H9 (cell line): Measurements from ENCODE around the gene RABGAP1L. TPM values are rescaled to one million over a fixed set of nuclear protein-coding genes. Genes with fewer than 3 reads are reported as not detected.

Source experiments
- DNase-seq: peaks from one replicate; pipeline ENCODE4 v3.0.0-alpha.2; 2017
- H2AFZ ChIP-seq: one replicate; pipeline ENCODE4 v1.6.1; 2013; ENCODE audit warnings: mild to moderate bottlenecking, low read length, control low read depth, moderate library complexity
- H2AK5ac ChIP-seq: 2 replicates; pipeline ENCODE4 v1.6.1; 2013; ENCODE audit warnings: low read length, control low read depth, mixed read lengths; ENCODE audit not compliant: insufficient read length
- H2BK120ac ChIP-seq: one replicate; pipeline ENCODE4 v1.6.1; 2013; ENCODE audit warnings: low read depth, mild to moderate bottlenecking, low read length, control low read depth, inconsistent platforms; ENCODE audit not compliant: poor library complexity, severe bottlenecking
- H2BK12ac ChIP-seq: 2 replicates; pipeline ENCODE4 v1.6.1; 2013; ENCODE audit warnings: low read length, control low read depth, mixed read lengths, low read depth; ENCODE audit not compliant: insufficient read length
- H2BK15ac ChIP-seq: 2 replicates; pipeline ENCODE4 v1.6.1; 2013; ENCODE audit warnings: low read depth, low read length, control low read depth
- H2BK20ac ChIP-seq: one replicate; pipeline ENCODE4 v1.6.1; 2013; ENCODE audit warnings: low read depth, mild to moderate bottlenecking, low read length, control low read depth, inconsistent platforms; ENCODE audit not compliant: poor library complexity, severe bottlenecking
- H2BK5ac ChIP-seq: 2 replicates; pipeline ENCODE4 v1.6.1; 2013; ENCODE audit warnings: low read length, control low read depth, mixed read lengths; ENCODE audit not compliant: insufficient read length
- H3K14ac ChIP-seq: 2 replicates; pipeline ENCODE4 v1.6.1; 2013; ENCODE audit warnings: low read length, control low read depth; ENCODE audit not compliant: insufficient read depth
- H3K18ac ChIP-seq: 2 replicates; pipeline ENCODE4 v1.6.1; 2013; ENCODE audit warnings: low read depth, mild to moderate bottlenecking, mixed read lengths, low read length, control low read depth; ENCODE audit not compliant: insufficient read length
- H3K23ac ChIP-seq: 2 replicates; pipeline ENCODE4 v1.6.1; 2013; ENCODE audit warnings: low read length, control low read depth, mixed read lengths, low read depth; ENCODE audit not compliant: insufficient read length
- H3K23me2 ChIP-seq: 2 replicates; pipeline ENCODE4 v1.6.1; 2013; ENCODE audit warnings: low read depth, mild to moderate bottlenecking, mixed read lengths, low read length, control low read depth; ENCODE audit not compliant: insufficient read length, poor library complexity, severe bottlenecking
- H3K27ac ChIP-seq: 2 replicates; pipeline ENCODE4 v1.5.1; 2013; ENCODE audit warnings: low read length, control low read depth, mixed read lengths, low read depth; ENCODE audit not compliant: insufficient read length
- H3K27me3 ChIP-seq: 2 replicates; pipeline ENCODE4 v1.6.1; 2013; ENCODE audit warnings: low read length, control low read depth, inconsistent platforms; ENCODE audit not compliant: insufficient read depth
- H3K4ac ChIP-seq: 2 replicates; pipeline ENCODE4 v1.6.1; 2013; ENCODE audit warnings: low read depth, mild to moderate bottlenecking, control low read depth, inconsistent platforms, low read length, moderate library complexity
- H3K4me1 ChIP-seq: 2 replicates; pipeline ENCODE4 v1.6.1; 2013; ENCODE audit warnings: low read length, control low read depth, inconsistent platforms; ENCODE audit not compliant: insufficient read depth
- H3K4me2 ChIP-seq: 2 replicates; pipeline ENCODE4 v1.6.1; 2013; ENCODE audit warnings: low read length, control low read depth, mixed read lengths; ENCODE audit not compliant: insufficient read length, insufficient read depth
- H3K56ac ChIP-seq: 2 replicates; pipeline ENCODE4 v1.6.1; 2013; ENCODE audit warnings: low read depth, mild to moderate bottlenecking, mixed read lengths, low read length, control low read depth; ENCODE audit not compliant: insufficient read length
- H3K79me1 ChIP-seq: 2 replicates; pipeline ENCODE4 v1.6.1; 2013; ENCODE audit warnings: low read depth, mild to moderate bottlenecking, moderate library complexity, low read length, control low read depth, inconsistent platforms; ENCODE audit not compliant: insufficient read depth, poor library complexity, severe bottlenecking
- H3K79me2 ChIP-seq: 2 replicates; pipeline ENCODE4 v1.6.1; 2013; ENCODE audit warnings: low read length, control low read depth, inconsistent platforms; ENCODE audit not compliant: insufficient read depth
- H3K9ac ChIP-seq: 2 replicates; pipeline ENCODE4 v1.6.1; 2013; ENCODE audit warnings: low read length, control low read depth, mixed read lengths; ENCODE audit not compliant: insufficient read length; ENCODE audit errors: extremely low read depth
- H3K9me3 ChIP-seq: one replicate; pipeline ENCODE4 v1.6.1; 2013; ENCODE audit warnings: low read depth, low read length, inconsistent platforms; ENCODE audit not compliant: control insufficient read depth
- H3T11ph ChIP-seq: one replicate; pipeline ENCODE4 v1.6.1; 2013; ENCODE audit warnings: mild to moderate bottlenecking, low read length, control low read depth, inconsistent platforms
- H4K20me1 ChIP-seq: one replicate; pipeline ENCODE4 v1.6.1; 2013; ENCODE audit not compliant: control insufficient read depth, insufficient read length, insufficient read depth
- H4K5ac ChIP-seq: 2 replicates; pipeline ENCODE4 v1.6.1; 2013; ENCODE audit warnings: low read depth, mild to moderate bottlenecking, mixed read lengths, low read length, control low read depth; ENCODE audit not compliant: insufficient read length
- H4K8ac ChIP-seq: replicated peaks from 2 replicates; pipeline ENCODE4 v1.6.1; 2013; ENCODE audit warnings: low read length, control low read depth, mixed read lengths, low read depth; ENCODE audit not compliant: insufficient read length
- H4K91ac ChIP-seq: 2 replicates; pipeline ENCODE4 v1.6.1; 2013; ENCODE audit warnings: low read depth, mild to moderate bottlenecking, moderate library complexity, mixed read lengths, low read length, control low read depth; ENCODE audit not compliant: insufficient read length
- H3K27ac Mint-ChIP-seq, 3 experiments: 2 replicates in 2 of 3; 3 replicates in 1 of 3; pipeline ENCODE4 v1.8.0; 2020 to 2021; ENCODE audit warnings: mixed read lengths in 3 of 3, mild to moderate bottlenecking in 1 of 3, moderate library complexity in 1 of 3
- H3K27me3 Mint-ChIP-seq: 2 replicates; pipeline ENCODE4 v1.8.0; 2021; ENCODE audit warnings: low read depth, mild to moderate bottlenecking, moderate library complexity, mixed read lengths
- H3K36me3 Mint-ChIP-seq, 3 experiments: 2 replicates in 2 of 3; 3 replicates in 1 of 3; pipeline ENCODE4 v1.8.0; 2020 to 2021; ENCODE audit warnings: low read depth in 3 of 3, mixed read lengths in 3 of 3; ENCODE audit not compliant: insufficient read depth in 1 of 3
- H3K4me1 Mint-ChIP-seq, 2 experiments: 2 replicates each; pipeline ENCODE4 v1.8.0; 2020; ENCODE audit warnings: mixed read lengths in 2 of 2
- H3K4me3 Mint-ChIP-seq, 2 experiments: 2 replicates in 1 of 2; 3 replicates in 1 of 2; pipeline ENCODE4 v1.8.0; 2020 to 2021; ENCODE audit warnings: mild to moderate bottlenecking in 2 of 2, mixed read lengths in 2 of 2, moderate library complexity in 1 of 2
- H3K9me3 Mint-ChIP-seq, 2 experiments: 2 replicates in 1 of 2; 3 replicates in 1 of 2; pipeline ENCODE4 v1.8.0; 2020; ENCODE audit warnings: mild to moderate bottlenecking in 2 of 2, mixed read lengths in 2 of 2, moderate library complexity in 1 of 2
- WGBS: extraction: QIAGEN DNeasy Blood & Tissue Kit; methylation state at CpG from one replicate; pipeline ENCODE4 v1.1.7; 2013; ENCODE audit warnings: missing lambda C conversion rate, low lambda C conversion rate, mixed read lengths; ENCODE audit not compliant: insufficient read length; ENCODE audit errors: extremely low coverage; 5-methylcytosine and 5-hydroxymethylcytosine counted together
- total RNA-seq: library from RNA; stranded (reverse); gene quantifications from 2 replicates; pipeline ENCODE4 v1.2.1, GENCODE V29; 2021
- TF ChIP-seq, protein P1 (sequence below): fragments of 200-600 bp; sonication (generic); conservative IDR thresholded peaks from 3 replicates; pipeline ENCODE4 v1.8.0; 2021; ENCODE audit warnings: antibody characterized with exemption, mild to moderate bottlenecking

RABGAP1L gene
- total RNA-seq, 1 experiment from 2014 or later = 147 TPM

GRCh38 chr1:174692313-174692712 is 533.0 kb downstream of the RABGAP1L start:
- no CpG with 5 or more reads among the region's 1 CpG for WGBS

More at GRCh38 chr1:174692313-174692712, 533.0 kb downstream of the RABGAP1L start:
- Histone ChIP-seq H3K27me3 (no peaks in the 10 kb centered on the region), H2BK15ac (no peak overlapping the region), H3K79me1 (no peaks in the 10 kb centered on the region), H3K14ac (no peak overlapping the region), H4K8ac (no peak overlapping the region), H3K4me2 (no peak overlapping the region), H3K9me3 (no peaks in the 10 kb centered on the region), H3K9ac (no peak overlapping the region), H2BK12ac (no peak overlapping the region), H4K91ac (no peak overlapping the region), H2BK5ac (no peak overlapping the region), H3K56ac (no peak overlapping the region), H3T11ph (no peak overlapping the region), H3K23me2 (no peaks in the 10 kb centered on the region), H4K20me1 (no peaks in the 10 kb centered on the region), H3K23ac (no peak overlapping the region), H3K18ac (no peak overlapping the region), H3K4ac (no peak overlapping the region), H2AK5ac (no peak overlapping the region), H2BK120ac (no peak overlapping the region), H3K4me1 (no peaks in the 10 kb centered on the region), H2BK20ac (no peak overlapping the region), H2AFZ (no peak overlapping the region), H3K79me2 (no peaks in the 10 kb centered on the region), H3K27ac (no peak overlapping the region), H4K5ac (no peak overlapping the region)
- TF ChIP-seq, protein P1, sequence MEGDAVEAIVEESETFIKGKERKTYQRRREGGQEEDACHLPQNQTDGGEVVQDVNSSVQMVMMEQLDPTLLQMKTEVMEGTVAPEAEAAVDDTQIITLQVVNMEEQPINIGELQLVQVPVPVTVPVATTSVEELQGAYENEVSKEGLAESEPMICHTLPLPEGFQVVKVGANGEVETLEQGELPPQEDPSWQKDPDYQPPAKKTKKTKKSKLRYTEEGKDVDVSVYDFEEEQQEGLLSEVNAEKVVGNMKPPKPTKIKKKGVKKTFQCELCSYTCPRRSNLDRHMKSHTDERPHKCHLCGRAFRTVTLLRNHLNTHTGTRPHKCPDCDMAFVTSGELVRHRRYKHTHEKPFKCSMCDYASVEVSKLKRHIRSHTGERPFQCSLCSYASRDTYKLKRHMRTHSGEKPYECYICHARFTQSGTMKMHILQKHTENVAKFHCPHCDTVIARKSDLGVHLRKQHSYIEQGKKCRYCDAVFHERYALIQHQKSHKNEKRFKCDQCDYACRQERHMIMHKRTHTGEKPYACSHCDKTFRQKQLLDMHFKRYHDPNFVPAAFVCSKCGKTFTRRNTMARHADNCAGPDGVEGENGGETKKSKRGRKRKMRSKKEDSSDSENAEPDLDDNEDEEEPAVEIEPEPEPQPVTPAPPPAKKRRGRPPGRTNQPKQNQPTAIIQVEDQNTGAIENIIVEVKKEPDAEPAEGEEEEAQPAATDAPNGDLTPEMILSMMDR = peak; percentile 36; the same call in 2 of the 3 replicates
- no peak overlapping the region; a peak in 1 of 7 replicates for H3K27ac Mint-ChIP-seq
- H3K4me1 Mint-ChIP-seq = peaks cover 5 to 11% of the 10 kb centered on the region in 2 experiments
- H3K4me3 Mint-ChIP-seq = no peak overlapping the region
- no peaks in the 10 kb centered on the region for H3K27me3 Mint-ChIP-seq
- no peaks in the 10 kb centered on the region for H3K36me3 Mint-ChIP-seq
- no peak for DNase-seq
- H3K9me3 Mint-ChIP-seq = no peaks in the 10 kb centered on the region
